HG02885 (cell line): ENCODE measurements around the gene SPATS2.
"Not testable (repeated sequence)": the region's sequence is repeated elsewhere in the genome, so short reads cannot be mapped to it uniquely, and the experiment has no call there.

ENCODE experiments used
- ATAC-seq: cut with Tn5 transposase; IDR thresholded peaks from one replicate; pipeline ENCODE4 v1.9.1; 2021; ENCODE audit warnings: mild to moderate bottlenecking; ENCODE audit not compliant: unreplicated experiment, poor library complexity

SPATS2 gene

DNA sequence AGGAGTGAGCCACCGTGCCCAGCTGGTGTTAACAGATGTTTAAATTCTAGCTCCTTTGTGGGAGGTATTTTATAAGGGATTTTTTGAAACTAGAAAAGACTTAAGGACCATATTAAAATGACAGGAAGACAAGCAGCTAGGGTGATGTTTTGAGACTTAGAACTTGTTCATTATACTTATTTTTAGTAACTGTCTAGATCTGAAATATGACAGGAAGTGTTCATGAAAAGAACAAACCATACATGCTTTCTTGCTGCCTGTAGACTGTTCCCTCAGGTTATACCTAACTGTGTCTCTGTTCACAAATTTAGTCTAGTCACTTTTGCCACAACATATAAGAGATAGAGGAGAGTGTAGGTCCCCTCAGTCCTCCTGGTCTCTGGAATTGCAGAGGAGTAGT, 134.6 kb downstream of the SPATS2 start:
- ATAC-seq: no peak

DNA sequence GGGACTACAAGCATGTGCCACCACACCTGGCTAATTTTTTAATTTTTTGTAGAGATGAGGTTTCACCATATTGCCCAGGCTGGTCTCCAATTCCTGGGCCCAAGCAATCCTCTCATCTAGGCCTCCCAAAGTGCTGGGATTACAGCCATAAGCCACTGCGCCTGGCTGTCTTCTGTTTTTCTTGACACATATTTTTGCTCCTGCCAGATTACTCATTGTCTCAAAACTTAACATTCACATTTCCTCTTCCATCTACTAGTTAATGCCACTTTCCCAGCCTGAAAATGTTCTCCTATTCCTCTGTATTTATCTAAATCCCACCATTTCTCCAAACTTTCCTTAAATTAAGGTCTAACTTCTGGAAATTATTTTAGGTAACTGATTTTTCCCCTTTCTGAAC, 135.3 kb downstream of the SPATS2 start:
- ATAC-seq: no peak

DNA sequence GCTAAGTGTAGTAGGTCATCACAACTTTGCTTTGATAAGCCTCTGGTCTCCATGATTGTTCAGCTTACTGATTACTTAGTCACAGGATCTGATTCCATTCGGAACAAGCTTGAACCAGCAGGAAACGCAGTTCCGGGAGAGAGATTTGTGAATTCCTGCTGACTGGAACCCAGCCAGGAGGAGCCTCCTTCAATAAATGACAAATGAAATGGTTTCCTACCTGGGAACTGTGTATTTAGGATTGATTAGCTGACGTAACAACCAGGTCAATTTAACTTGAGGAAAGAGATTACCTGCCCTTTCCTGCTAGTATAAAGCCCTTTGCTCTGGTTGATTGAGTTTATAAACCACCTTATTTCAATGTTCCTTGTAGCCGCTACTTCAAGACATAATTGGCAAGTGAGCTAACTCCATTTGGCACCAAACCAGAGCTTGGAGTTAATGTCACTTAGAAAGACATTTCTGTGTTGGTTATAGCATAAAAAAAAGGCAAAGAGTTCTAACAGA, 136.5 kb downstream of the SPATS2 start:
- ATAC-seq: no peak

DNA sequence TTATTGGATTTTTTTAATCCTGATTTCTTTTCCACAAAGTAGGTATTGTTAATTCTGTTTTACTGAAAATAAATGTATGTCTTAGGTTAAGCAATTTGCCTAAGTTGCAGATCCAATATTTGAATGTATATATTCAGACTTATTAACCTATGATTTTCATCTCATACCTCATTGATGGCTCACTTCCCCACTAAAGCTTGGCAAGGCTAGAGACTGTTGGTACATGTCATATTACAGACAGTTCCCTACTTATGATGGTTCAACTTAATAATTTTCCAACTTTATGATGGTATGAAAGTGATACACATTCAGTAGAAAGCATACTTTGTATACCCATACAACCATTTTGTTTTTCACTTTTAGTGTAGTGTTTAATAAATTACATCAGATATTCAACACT, 138.4 kb downstream of the SPATS2 start:
- no peak for ATAC-seq

DNA sequence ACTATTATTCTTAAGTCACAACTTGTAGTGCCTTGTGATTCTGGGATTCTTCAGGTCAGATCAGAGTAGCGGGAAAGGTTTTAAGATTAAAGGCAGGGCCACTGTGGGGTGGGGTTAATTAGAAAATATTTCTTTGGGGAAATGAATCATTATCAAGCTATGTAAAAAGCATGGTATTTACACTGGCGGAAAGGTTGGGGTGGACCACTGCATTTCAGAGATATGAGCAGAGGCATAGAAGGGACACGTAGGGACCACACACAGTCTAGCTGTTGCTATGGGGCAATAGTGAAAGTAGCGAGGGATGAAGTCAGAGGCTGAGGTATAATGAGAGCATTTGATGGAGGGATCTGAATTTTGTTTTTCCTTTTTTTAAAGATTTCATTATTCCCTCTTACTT, 139.9 kb downstream of the SPATS2 start:
- ATAC-seq: no peak

DNA sequence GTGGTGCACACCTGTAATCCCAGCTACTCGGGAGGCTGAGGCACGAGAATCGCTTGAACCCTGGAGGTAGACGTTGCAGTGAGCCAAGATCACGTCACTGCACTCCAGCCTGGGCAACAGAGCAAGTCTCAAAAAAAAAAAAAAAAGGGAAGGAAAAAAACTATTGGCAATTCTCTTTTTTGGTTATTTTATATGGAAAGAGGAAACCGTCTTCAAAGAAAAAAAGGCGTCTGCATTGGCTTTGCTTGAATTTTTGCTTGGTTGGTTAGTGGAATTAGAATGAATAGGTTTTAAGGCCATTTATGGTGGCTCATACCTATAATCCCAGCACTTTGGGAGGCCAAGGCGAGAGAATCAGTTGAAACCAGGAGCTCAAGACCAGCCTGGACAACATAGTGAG, 142.4 kb downstream of the SPATS2 start:
- ATAC-seq: not testable (repeated sequence)

DNA sequence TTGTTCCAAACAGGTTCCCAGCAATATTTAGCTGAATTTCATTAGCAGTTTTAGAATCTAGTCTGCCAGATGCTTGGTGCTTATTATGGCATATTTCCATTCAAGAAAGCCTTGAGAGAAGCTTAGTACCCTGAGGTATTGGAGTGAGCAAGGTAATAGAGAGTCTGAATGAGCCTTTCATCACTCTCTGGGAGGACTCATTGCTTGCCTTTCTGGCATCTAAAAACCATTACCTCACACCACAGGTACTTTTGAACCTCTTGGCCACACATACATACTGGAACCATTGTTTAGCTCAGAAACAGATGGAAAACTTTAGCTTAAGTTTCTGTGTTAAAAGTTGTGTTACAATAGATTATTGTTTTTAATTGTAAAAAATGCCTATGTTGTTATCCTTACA, 144.1 kb downstream of the SPATS2 start:
- ATAC-seq: no peak

DNA sequence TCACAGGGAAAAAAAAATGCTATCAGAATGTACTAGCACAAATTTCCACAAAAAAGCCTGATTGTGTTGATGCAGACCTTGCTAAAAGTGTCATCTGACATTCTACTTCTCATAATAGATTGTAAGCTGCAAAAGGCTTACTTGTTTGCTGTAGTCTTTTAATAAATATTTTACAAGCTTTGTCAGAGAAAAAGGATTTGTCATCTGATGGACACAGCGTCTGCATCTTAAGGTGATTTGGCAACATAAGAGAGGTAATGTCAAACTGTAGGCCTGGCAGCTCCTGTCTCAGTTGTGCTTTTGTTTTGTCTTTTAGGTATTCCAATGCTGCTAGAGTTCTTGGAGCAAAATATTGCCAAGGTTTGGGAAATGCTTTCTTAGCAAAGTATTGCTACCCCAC, 145.3 kb downstream of the SPATS2 start:
- ATAC-seq: no peak

DNA sequence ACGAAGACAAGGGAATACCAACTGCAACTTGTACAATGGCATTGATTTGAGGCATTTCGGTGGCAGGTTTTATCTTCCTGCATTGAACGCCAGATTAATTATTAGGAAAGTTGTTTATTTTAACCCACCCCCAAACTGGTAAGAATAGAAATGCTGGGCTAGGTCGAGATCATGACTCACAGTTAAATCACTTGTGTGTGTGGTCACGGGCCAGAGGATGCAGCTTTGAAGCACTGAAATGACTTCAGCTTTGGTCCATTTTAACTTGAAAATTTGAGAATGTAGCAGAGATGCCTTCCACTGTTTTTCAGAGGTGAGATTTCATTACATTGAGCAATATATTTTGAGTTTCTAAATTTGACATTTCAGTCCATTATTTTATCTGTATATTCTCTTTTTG, 148.0 kb downstream of the SPATS2 start:
- ATAC-seq: no peak

DNA sequence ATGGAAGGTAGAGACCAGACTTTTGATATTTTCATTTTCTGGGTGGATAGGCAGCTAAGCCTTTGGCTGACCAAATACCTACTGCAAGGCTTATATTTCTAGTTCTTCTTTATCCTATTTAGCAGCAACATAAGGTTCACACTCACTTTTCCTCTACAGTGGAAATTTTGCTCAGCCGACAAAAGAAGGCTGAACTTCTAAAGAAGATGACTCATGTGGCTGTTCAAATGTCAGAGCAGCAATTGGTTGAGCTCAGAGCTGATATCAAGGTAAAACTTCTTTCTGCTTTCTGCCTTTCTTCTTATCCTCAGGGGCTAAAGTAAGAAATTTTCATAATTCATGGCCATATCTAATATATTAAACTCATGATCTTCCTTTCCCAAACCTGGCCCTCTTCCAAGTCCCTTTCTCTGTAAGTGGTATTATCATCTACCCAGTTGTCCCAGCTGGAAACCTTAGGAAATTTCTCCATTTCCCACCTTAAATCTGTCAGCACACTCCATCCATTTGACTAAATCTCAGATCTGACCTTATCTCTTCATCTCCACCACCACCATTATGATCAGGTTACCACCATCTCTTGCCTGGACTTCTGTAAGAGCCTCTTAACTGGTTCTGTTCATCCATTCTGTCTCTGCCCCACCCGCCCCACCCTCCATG, 151.8 kb downstream of the SPATS2 start:
- ATAC-seq: no peak

DNA sequence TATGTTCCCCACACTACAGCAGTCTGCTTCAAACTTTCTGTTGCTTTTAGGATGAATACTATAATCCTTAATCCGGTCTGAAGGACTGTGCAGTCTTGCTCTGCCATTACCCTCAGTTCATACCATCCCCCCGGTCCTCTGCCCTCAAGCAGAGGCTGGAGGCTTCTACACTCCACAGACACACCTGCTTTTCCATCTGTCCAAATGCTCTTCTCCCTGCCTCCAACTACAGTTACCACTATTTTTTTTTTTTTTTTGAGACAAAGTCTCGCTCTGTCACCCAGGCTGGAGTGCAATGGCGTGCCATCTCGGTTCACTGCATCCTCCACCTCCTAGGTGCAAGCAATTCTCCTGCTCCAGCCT, 152.3 kb downstream of the SPATS2 start:
- no peak for ATAC-seq

DNA sequence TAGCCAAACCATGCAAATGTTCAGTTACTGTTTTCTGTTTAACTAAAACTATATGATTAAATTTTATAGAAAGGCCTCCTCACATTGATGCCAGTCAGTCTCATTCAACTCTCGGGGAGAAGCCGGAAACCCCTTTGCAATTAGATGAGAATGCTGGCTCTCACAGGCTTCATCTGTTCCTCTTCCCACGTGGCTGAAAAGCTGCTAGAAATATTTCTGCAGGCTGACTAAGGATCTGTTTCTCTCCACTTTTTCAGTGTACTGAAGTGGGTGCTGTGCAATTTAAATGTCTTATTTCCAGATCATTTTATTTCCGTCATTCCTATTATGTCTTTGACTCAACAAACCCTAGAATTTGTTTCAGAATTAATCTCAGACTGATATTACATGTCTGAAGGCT, 154.1 kb downstream of the SPATS2 start:
- ATAC-seq: no peak

DNA sequence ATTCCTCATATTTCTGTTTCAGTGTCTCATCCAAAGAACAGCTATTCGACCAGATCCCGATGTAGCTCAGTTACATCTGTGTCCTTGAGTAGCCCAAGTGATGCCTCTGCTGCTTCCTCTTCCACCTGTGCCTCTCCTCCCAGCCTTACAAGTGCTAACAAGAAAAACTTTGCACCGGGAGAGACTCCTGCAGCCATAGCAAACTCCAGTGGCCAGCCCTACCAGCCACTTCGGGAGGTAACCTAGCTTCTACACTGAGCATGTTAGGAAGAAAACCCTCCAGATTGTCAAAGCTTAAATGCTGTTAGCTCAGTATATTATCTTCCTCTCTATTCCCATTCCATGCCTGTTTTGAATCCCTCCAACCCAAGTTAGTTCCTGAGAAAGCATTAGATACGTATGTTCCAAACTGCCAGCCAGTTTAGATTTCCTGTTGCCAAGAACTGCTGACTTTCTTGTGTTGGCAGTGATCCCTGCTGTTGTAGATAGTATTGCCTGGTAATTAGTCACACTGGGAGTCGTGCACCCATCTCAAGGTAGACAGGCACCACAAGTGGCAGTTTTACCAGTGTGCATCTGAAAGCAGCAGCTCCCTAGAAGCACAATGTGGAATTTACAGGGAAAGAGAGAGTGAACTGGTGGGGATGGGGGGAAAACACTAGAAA, 157.5 kb downstream of the SPATS2 start:
- ATAC-seq: no peak

DNA sequence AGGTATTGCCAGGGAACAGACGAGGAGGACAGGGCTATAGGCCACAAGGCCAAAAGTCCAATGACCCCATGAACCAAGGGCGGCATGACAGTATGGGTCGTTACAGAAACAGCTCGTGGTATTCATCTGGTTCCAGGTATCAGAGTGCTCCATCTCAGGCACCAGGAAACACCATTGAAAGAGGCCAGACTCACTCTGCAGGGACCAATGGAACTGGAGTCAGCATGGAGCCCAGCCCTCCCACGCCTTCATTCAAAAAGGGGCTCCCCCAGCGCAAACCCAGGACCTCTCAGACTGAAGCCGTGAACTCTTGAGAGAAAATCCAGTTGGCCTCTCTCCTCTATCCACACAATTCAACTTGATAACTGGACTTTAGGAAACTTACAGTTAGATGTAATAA, 158.7 kb downstream of the SPATS2 start:
- no peak for ATAC-seq

DNA sequence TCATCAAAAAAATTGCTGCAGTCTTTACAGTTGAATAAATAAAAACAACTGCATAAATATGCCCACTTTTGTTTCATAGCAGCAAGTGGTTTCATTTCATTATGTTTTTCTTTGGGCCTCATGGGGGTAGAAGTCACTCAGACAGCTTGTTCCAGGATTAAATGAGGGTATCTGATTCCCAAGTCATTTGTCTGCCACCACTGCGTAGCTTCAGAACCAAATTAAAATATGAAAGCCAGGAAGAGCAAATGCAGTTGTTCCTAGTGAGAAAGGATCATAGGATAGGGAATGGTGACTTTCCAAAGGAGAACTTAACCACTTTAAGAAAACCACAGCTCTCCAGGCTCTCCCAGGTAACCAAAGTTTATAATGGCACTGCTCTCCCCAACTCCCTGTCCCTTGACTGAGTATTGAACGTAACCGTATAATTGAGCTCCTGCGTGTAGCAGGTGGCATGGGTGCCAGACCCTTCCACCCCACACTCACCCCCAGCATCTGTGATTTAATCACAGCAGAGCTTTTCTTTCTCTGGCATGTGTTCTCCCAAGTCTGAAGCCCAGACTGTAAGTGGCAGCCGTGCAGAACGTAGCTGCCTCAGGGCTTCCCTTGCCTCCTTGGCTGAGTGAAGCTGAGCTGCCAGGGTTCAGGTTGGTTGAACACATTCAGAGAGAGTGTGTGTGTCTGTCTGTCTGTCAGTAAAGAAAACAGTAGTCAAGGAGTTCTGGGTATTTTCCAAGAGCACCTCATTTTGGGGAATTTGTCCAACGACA, 160.3 kb downstream of the SPATS2 start:
- ATAC-seq: no peak

DNA sequence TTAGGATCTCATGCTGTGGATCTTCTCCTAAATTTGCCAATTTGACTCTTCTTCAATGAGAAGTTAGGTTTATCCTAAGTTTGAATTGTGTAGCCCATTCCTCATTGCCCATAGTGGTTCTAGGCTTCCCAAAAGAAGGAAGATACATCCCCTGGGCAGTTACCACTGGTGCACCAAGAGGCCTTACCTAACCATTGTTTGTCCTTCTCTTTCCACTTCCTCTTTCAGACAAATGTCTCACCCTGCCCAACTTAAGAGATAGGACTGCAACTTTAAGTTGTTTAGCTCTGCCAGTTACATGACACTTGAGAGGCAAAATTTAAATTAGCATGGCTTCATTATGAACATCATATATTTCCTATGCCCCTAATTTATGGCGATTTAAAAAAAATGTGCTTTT, 162.2 kb downstream of the SPATS2 start:
- no peak for ATAC-seq

DNA sequence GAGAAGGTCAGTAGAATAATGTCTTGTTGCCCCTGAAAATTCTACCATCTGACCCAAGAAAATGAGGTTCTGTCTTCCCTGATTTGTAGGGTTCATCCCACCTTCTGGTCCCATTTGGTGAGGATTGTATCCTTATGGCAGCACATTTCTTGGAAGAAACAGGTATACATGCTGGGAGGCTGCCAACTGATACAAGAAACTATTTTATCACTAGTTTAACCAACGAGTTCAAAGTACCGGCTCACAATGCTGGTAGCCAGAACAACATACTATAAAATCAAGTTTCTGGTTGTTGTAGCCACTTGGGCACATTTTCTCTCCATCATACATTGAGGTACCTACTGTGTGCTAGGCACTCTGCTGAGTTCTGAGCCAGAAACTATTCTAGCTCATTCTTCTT, 164.5 kb downstream of the SPATS2 start:
- no peak for ATAC-seq

DNA sequence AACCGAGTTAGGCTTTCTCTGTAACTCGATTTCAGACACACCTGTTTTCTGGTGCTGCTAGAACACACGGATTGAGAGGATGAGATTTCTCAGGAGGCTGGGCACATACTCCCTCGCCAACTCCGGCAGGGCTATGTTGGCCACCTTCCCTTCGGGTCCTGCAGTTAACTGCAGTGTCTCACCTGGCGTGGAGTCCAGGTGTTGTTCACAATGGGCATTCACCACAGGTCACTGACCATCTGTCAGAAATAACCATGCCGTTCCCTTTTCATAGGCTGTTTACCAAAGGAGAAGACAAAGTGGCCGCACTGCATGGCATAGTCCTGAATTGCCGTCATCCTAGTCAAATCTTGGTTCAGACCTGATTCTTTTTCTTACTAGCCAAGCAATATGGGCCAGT, 166.1 kb downstream of the SPATS2 start:
- no peak for ATAC-seq

DNA sequence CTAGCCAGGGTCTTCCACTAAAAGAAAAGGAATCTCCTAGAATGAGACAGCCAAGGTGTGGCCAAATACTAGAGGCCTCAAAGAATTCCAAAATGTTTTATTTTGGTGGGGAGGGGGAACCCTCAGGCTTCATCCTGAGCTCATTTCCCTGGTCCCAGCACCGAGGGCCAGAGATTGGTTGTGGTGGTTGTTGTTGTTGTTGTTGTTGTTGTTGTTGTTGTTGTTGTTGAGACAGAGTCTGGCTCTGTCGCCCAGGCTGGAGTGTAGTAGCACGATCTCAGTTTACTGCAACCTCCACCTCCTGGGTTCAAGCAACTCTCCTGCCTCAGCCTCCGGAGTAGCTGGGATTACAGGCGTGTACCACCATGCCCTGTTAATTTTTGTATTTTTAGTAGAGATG, 166.9 kb downstream of the SPATS2 start:
- ATAC-seq: not testable (repeated sequence)

DNA sequence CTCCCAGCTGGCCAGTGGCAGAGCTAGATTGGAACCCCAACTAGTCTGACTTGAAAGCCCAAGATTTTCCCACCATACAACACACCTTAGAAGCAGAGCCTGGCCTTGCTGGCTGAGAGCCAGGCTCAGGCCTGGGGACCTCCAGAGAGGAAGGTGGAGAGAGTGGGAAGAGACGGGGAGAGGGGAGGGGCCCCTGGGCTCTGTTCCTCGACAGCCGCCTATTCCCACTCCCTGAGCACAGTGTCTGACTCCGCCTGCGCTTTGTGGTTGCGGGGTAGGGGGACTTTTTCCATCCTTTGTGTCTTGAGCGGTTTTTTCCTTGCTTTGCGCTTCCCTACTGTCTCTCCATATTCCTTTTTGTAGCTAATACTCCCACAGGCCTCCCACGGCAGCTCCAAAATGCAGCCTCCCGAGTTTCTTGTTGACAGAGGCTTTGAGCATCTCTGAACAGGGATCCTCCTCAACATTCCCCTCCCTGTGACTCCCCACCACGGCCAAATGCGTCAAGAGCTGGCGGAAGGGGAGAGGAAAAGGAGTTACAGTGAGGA, 167.5 kb downstream of the SPATS2 start:
- ATAC-seq: no peak

DNA sequence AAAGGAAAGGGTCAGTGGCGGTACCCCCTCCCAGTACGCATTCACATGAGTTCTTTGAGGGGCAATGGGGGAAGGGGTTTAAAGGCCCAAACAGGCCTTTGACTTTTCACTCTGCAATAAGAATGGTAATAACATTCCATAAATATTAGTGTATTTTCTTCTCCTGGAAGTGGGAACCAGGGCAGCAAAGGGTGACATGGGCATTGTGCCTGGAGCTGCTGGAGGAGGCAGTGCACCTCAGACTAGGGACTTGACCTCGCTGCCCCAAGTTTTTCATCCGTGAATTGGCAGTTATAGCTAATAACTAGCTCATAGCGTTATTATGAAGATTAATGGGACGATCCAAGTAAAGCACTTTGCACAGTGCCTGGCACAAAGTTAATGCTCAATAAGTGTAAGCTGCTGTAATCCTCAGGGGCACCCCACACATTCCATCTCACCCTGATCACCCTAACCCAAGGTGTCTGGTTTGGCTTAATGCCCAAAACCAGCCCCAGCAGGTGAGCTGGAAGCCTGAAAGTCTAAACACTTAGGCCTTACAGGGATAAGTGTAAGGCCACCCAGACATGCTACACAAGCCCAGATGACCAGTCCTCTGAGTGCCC, 168.8 kb downstream of the SPATS2 start:
- ATAC-seq: no peak
